SU-DHL-6 (cell line): ENCODE data around the gene TFDP2.

Experiments
- CTCF ChIP-seq: fragments of 200-600 bp; sonication (generic); IDR thresholded peaks from one replicate; pipeline ENCODE4 v1.5.1; 2017; ENCODE audit warnings: antibody characterized with exemption, mild to moderate bottlenecking, low read length, moderate library complexity; ENCODE audit not compliant: insufficient read depth, poor library complexity, severe bottlenecking
- EZH2phosphoT487 ChIP-seq: fragments of 200-600 bp; sonication (generic), shearing (Covaris generic); conservative IDR thresholded peaks from 2 replicates; pipeline ENCODE4 v1.6.1; 2018; ENCODE audit warnings: mild to moderate bottlenecking, antibody characterized with exemption, low read length, moderate library complexity, mixed read lengths

DNA sequence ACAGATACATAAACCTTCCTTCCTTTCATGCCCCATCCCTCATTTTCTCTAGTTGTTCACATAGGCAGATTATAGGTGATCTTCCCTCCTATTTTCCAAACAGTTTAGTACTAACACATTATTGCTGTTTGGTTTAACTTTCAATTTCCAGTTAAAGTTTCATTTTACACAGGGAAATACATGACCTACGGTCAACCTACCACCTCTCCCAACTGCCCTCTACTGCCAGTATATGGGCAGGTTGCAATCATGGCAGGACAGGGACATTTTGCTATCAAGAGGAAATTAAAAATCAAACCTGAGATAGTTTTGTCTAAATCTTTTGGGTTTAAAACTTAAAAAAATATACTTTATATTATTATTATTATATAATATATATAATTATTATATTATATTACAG, 26.1 kb upstream of the TFDP2 start:
- TF ChIP-seq EZH2phosphoT487 (no peak), CTCF (no peak)
